Measurements from ENCODE around the gene USH2A.

DNA sequence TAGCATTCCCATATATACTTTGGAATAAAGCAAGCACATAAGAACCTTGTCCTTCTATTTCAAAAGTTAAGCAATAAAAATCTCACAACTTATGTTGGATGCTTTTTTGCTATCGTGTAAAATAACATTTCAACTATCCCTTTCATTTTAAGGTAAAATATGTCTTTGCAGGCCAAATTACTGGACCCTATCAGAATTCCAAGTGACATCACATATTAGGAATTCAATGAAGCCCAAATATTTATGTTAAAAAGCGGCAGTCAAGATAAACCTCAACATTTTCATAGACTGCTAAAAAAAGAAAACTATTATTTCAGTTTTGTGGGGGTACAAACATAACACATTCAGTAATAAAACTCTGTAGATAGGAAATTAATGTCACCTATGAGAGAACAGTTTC, 604.1 kb downstream of the USH2A start:
- TF ChIP-seq EZH2 (IDR thresholded peaks at IDR 0.05; ENCODE audit: borderline replicate concordance, low read depth, low read length, poor library complexity, severe bottlenecking), result no peak
- TF ChIP-seq, protein P1, sequence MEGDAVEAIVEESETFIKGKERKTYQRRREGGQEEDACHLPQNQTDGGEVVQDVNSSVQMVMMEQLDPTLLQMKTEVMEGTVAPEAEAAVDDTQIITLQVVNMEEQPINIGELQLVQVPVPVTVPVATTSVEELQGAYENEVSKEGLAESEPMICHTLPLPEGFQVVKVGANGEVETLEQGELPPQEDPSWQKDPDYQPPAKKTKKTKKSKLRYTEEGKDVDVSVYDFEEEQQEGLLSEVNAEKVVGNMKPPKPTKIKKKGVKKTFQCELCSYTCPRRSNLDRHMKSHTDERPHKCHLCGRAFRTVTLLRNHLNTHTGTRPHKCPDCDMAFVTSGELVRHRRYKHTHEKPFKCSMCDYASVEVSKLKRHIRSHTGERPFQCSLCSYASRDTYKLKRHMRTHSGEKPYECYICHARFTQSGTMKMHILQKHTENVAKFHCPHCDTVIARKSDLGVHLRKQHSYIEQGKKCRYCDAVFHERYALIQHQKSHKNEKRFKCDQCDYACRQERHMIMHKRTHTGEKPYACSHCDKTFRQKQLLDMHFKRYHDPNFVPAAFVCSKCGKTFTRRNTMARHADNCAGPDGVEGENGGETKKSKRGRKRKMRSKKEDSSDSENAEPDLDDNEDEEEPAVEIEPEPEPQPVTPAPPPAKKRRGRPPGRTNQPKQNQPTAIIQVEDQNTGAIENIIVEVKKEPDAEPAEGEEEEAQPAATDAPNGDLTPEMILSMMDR (conservative IDR thresholded peaks at IDR 0.05; ENCODE audit: low read depth, low read length), result no peak

Data from A673 (cell line).